NOMO-1 treated with dmso at 0.1 percent for 144 hours (cell line): Measurements from ENCODE around the gene IGF2BP2.
"Not testable (repeated sequence)": the region's sequence is repeated elsewhere in the genome, so short reads cannot be mapped to it uniquely, and the experiment has no call there.

ENCODE experiments used
- DNase-seq: peaks from one replicate; lab custom pipeline; 2025; ENCODE audit not compliant: unreplicated experiment; lab: John Stamatoyannopoulos, UW

IGF2BP2 gene

DNA sequence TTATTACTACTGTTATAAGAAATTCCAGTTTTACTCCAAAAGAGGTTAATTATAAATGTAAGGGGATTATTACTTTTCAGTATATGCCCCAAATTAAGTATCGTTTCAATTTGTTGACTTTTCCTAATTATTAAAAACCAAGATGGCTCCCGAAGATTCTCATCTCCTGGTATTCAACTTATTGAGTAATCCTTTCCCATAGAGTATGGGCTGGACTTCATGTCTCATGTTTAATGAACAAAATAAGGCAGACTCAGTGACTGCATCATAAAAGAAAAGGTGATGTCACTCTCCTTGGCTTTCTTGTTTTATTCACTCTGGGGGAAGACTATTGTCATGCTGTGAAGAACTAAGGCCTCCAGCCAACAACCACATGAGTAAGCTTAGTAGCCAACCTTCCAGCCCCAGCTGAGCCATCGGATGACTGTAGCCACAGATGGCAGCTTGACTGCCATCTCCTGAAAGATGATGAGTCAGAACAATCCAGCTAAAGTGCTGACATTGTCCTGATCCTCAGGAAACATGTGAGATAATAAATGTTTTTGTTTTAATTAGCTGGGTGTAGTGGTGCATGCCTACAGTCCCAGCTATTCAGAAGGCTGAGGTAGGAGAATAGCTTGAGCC is 17.3 kb downstream of the IGF2BP2 start:
- DNase-seq, result peak; percentile 39

- not testable (repeated sequence) for DNase-seq
Observed at GRCh38 chr3:185798831-185799110, 26.1 kb downstream of the IGF2BP2 start.

- DNase-seq, result no peak
Observed at GRCh38 chr3:185797993-185798830, 26.6 kb downstream of the IGF2BP2 start.

DNA sequence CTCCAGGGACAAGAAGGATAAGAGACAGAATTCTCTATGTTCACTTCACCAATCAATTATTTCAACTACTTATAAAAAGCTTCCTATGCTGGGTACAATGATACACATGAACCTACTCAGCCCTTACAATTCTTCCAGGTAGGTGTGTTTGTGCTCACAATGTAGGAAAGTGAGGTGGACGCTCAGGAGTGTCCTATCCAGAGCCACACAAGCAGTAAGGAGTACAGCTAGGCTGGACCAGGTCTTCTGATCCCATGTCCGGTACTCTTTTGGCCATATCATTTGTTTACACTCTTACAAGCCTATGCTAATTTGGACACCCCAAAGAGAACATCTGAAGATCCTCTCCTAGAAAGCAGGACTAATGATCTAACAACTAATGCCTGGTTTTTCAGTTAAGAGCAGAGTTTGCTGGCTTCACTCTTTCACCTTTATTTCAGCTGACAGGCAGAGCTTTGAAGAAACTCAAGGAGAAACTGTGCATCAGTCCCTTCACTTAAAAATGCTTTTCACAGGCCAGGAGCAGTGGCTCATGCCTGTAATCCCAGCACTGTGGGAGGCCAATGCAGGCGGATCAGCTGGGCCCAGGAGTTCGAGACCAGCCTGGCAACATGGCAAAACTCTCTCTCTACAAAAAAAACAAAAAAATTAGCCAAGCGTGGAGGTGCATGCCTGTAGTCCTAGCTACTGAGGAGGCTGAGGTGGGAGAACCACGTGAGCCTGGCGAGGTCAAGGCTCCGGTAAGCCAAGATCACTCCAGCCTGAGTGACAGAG is 27.5 kb downstream of the IGF2BP2 start:
- no peak for DNase-seq

DNA sequence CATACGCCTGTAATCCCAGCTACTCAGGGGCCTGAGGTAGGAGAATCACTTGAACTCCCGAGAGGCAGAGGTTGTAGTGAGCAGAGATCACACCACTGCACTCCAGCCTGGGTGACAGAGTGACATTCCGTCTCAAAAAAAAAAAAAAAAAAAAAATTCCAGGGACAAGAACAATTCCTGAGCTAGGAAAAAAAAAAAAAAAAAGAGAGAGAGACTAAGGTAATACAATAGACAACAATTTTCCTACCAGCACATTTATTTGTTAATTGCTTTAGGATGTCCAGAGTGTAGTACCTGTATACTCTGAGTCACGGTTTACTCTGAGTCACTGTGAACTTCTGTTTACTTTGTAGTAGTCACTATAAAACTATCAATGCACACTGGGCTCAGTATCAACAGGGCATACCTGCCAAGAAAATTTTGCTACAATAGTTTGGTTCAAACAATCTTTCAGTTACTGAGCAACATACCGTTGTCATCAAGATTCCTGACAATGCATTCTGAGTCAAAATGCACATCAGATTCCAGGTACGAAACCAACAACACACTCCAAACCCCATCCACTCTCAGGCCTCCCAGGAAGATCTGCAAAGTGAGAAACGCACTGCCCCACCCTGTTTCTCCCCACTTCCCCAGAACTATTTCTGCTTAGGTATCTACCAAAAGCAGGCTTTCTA is 28.3 kb downstream of the IGF2BP2 start:
- DNase-seq, result no peak

DNA sequence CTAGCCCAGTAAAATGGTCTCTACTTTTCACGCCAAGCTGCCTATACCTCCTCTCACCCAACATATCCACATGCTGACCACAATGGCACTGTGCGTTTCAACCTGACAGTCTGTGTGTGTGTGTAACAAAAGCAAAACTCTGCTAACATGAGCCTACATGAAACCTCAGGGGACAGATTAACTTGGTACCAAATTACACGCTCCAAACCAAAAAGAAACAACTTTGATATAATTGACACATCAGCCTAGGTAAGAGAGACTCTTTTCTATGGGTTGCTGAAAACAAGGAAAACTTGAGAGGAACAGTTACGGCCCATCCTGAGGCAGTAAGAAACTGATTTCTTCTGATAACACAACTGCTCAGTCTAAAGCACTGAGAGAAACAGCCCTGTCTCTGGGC is 31.5 kb downstream of the IGF2BP2 start:
- no peak for DNase-seq

- no peak for DNase-seq
Observed at GRCh38 chr3:185792955-185793354, 31.9 kb downstream of the IGF2BP2 start.

GRCh38 chr3:185789891-185790830 is 34.7 kb downstream of the IGF2BP2 start:
- DNase-seq, result no peak

DNA sequence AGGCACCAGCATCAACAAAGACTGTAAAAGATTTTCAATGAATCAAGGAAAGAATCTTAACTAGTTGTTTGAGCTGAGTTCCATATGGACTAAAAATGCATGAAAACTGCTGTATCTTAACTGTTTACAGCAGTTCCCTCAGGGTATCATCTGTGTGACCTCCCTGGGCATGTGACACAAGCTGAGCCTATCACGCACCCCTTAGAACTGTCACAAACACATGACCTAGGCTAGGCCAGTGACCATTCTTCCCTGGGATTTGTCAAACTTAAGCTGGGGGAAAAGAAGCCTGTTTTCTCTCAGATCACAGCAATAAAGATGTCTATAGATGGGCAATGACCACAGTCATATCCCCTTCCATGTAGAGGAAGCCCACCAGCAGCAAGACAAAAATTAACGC is 35.7 kb downstream of the IGF2BP2 start:
- DNase-seq, result no peak

GRCh38 chr3:185788292-185788691 is 36.5 kb downstream of the IGF2BP2 start:
- DNase-seq, result no peak

DNA sequence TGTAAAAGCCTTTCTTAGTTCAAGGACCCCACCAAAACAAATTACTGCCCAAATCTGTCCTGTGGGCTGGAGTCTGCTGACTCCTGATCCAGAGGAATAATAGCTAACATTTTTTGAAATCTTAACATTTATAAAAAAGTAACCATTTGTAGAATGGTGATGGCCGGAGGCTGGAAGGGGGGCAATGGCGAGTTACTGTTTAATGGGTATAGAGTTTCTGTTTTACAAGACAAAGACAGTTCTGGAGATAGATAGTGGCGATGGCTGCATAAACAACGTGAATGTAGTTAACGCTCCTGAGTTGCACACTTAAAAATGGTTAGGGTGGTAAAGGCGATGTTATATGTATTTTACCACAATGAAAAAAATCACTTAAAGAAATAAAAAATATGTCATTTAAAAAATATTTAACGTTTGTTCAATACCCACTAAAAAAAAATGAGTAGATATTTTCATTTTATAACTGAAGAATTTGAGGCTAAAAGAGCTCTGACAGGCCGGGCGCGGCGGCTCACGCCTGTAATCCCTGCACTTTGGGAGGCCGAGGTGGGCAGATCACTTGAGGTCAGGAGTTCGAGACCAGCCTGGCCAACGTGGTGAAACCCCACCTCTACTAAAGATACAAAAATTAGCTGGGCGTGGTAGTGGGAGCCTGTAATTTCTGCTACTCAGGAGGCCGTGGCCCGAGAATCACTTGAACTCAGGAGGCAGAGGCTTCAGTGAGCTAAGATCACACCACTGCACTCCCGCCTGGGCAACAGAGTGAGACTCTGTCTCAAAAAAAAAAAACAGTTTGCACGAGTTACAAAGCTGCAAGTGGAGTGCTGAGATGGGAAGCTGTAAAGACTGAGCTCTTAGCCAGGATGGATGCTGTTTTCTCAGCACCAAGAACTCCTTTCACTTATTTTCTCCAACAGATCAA is 37.6 kb downstream of the IGF2BP2 start:
- no peak for DNase-seq

- not testable (repeated sequence) for DNase-seq
Observed at GRCh38 chr3:185786258-185786657, 38.6 kb downstream of the IGF2BP2 start.

- DNase-seq, result no peak
Observed at GRCh38 chr3:185784317-185784716, 40.5 kb downstream of the IGF2BP2 start.

DNA sequence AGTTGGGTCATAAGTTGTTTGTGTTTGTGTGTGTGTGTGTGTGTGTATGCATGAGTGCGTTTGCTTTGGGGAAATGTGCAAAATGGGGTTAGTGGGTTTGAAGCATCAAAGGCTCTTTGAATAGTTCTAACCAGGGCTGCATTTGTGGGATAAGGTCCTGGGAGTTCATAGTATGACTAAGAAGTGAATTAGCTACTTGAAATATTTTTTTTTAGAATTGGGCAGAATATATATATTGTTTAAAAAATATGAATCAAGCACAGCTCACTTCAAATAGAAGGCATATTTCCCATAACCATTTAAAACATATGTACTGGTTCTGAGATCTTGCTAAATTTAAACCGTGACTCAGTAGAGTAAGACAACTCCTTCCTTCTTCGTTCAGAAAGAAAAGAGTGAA is 43.1 kb downstream of the IGF2BP2 start:
- no peak for DNase-seq

- no peak for DNase-seq
Observed at GRCh38 chr3:185779461-185779860, 45.4 kb downstream of the IGF2BP2 start.

DNA sequence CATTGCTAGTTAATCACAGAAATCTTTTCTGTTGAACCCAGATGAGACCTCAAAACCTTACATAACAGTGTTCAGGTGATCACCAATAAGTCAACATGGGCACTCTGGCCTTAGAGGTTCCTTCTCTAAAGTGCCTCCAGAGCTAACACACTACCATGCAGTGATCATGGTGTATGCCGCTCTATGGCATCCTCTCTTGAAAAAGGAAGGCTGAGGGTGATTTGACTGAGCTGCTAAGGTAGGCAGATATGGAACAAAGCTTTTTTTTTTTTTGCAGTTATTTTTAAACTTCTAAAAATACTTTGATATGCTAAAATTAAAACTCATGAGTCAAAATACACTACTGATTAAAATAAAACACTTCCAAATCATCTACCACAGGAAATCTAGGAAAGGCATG is 46.0 kb downstream of the IGF2BP2 start:
- DNase-seq, result no peak

- DNase-seq, result no peak
Observed at GRCh38 chr3:185778094-185778493, 46.7 kb downstream of the IGF2BP2 start.

DNA sequence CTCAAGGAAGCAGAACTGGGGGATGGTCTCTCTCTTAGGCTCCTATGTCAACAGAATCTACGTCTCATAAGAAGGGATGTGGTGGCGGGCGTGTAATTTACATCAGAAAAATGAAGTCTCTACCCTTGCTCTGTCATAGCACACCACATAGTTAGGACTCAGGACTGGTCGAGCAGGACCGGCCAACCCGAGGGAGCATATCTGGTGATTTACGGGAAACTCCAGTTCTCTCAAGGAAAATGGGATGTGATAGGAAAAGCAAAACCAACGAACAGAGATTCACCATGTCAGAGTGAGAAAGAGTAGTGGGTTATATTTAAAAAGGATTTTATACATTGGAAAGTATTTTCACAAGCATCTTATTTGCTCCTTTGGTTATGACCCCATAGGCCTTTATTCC is 54.7 kb downstream of the IGF2BP2 start:
- DNase-seq, result no peak

DNA sequence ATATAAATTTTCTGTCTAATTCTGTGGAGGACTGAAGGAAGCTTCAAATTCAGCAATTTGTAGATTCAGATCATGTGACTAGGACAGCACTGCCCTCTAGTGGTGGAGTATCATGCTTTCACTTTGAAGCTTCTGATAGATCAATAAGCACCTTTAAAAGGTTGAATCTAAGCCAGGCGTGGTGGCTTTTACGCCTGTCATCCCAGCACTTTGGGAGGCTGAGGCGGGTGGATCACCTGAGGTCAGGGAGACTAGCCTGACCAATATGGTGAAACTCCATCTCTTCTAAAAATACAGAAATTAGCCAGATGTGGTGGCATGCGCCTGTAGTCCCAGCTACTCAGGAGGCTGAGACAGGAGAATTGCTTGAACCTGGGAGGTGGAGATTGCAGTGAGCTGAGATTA is 56.3 kb downstream of the IGF2BP2 start:
- DNase-seq, result peak; percentile 23
